SK-N-SH (cell line): ENCODE results near the gene PLD1. TPM values are rescaled to one million over a fixed set of nuclear protein-coding genes. Genes with fewer than 3 reads are reported as not detected.

Source experiments
- CTCF ChIA-PET: fragments of 300-600, 350-600 bp; formaldehyde crosslinking; extraction: SDS; loops from one replicate; lab custom pipeline; 2021; lab: Yijun Ruan, JAX
- POLR2A ChIA-PET: fragments of 350-600 bp; sonication (Branson Sonifier 250); formaldehyde crosslinking; extraction: SDS; loops from one replicate; lab custom pipeline; 2020; ENCODE audit warnings: antibody characterized with exemption, inconsistent platforms; lab: Yijun Ruan, JAX
- DNase-seq: peaks from one replicate; pipeline ENCODE4 v3.0.0; 2012
- H2AFZ ChIP-seq: fragments of 200-600 bp; sonication (generic); 2 replicates; pipeline ENCODE4 v1.8.1; 2016; ENCODE audit warnings: antibody characterized with exemption, mild to moderate bottlenecking, low read depth
- H3F3A ChIP-seq: fragments of 200-600 bp; sonication (generic); replicated peaks from 2 replicates; pipeline ENCODE3; 2016; ENCODE audit warnings: antibody characterized with exemption, mild to moderate bottlenecking; ENCODE audit not compliant: insufficient read depth
- H3K27ac ChIP-seq, 2 experiments: fragments of 200-500 bp in 1 of 2; fragments of 200-600 bp in 1 of 2; sonication (Bioruptor generic) in 1 of 2; sonication (generic), shearing (Covaris generic) in 1 of 2; 2 replicates each; pipeline versions ENCODE4 v1.5.1 to v1.6.1; 2014 to 2016; ENCODE audit warnings: low read depth in 2 of 2, inconsistent platforms in 1 of 2, low read length in 1 of 2, mild to moderate bottlenecking in 1 of 2, mixed read lengths in 1 of 2
- H3K27me3 ChIP-seq: fragments of 200-600 bp; sonication (generic), shearing (Covaris generic); 2 replicates; pipeline ENCODE4 v1.6.1; 2016; ENCODE audit warnings: mixed run types; ENCODE audit not compliant: insufficient read depth
- H3K36me3 ChIP-seq, 2 experiments: fragments of 200-500 bp in 1 of 2; fragments of 200-600 bp in 1 of 2; sonication (Bioruptor generic) in 1 of 2; sonication (generic) in 1 of 2; replicated peaks in 1 of 2; 2 replicates each; pipeline versions ENCODE3 to v1.5.1; 2014 to 2016; ENCODE audit warnings: low read length in 1 of 2, mild to moderate bottlenecking in 1 of 2; ENCODE audit not compliant: insufficient read depth in 2 of 2, control insufficient read depth in 1 of 2
- H3K4me1 ChIP-seq, 2 experiments: fragments of 200-500 bp in 1 of 2; fragments of 200-600 bp in 1 of 2; sonication (Bioruptor generic) in 1 of 2; sonication (generic), shearing (Covaris generic) in 1 of 2; 2 replicates each; pipeline versions ENCODE4 v1.5.1 to v1.6.1; 2014 to 2016; ENCODE audit warnings: low read depth in 1 of 2, low read length in 1 of 2, mixed run types in 1 of 2; ENCODE audit not compliant: insufficient read depth in 2 of 2, control insufficient read depth in 1 of 2
- H3K4me2 ChIP-seq: fragments of 200-600 bp; sonication (generic), shearing (Covaris generic); 2 replicates; pipeline ENCODE4 v1.6.1; 2017; ENCODE audit warnings: mixed run types
- H3K4me3 ChIP-seq, 2 experiments: fragments of 200-500 bp in 1 of 2; fragments of 200-600 bp in 1 of 2; sonication (Bioruptor generic) in 1 of 2; sonication (generic), shearing (Covaris generic) in 1 of 2; 2 replicates each; pipeline versions ENCODE4 v1.5.1 to v1.8.1; 2014 to 2016; ENCODE audit warnings: low read depth in 2 of 2, inconsistent platforms in 1 of 2, low read length in 1 of 2, mild to moderate bottlenecking in 1 of 2, mixed read lengths in 1 of 2, moderate library complexity in 1 of 2
- H3K79me2 ChIP-seq: fragments of 200-600 bp; sonication (generic); 2 replicates; pipeline ENCODE4 v1.8.1; 2017; ENCODE audit warnings: mild to moderate bottlenecking; ENCODE audit not compliant: insufficient read depth
- H3K9ac ChIP-seq: fragments of 200-600 bp; sonication (generic); 2 replicates; pipeline ENCODE4 v1.6.1; 2017; ENCODE audit warnings: mixed run types
- H3K9me2 ChIP-seq: fragments of 200-600 bp; sonication (generic); 2 replicates; pipeline ENCODE4 v1.6.1; 2017; ENCODE audit warnings: mixed run types
- H3K9me3 ChIP-seq: fragments of 200-600 bp; sonication (generic); 2 replicates; pipeline ENCODE4 v1.6.1; 2017; ENCODE audit warnings: mixed run types, mild to moderate bottlenecking, moderate library complexity
- H4K20me1 ChIP-seq: fragments of 200-600 bp; sonication (generic); 2 replicates; pipeline ENCODE4 v1.6.1; 2017; ENCODE audit warnings: mild to moderate bottlenecking, mixed run types; ENCODE audit not compliant: insufficient read depth
- CHD2 ChIP-seq: fragments of 150-350 bp; IDR thresholded peaks from 2 replicates; pipeline ENCODE4 v1.6.1; 2018; ENCODE audit warnings: low read length; ENCODE audit not compliant: partially characterized antibody
- EP300 ChIP-seq, 2 experiments: IDR thresholded peaks; 2 replicates each; pipeline versions ENCODE4 v1.4.0 to v1.6.1; 2012; ENCODE audit warnings: borderline replicate concordance in 1 of 2, low read depth in 1 of 2, low read length in 1 of 2
- GABPA ChIP-seq: IDR thresholded peaks from 2 replicates; pipeline ENCODE4 v1.4.0; 2012; ENCODE audit warnings: low read depth, mild to moderate bottlenecking
- MXI1 ChIP-seq: IDR thresholded peaks from 2 replicates; pipeline ENCODE4 v1.6.1; 2012; ENCODE audit warnings: mild to moderate bottlenecking, low read depth, low read length, improper control_type of control experiment
- NRF1 ChIP-seq: IDR thresholded peaks from 2 replicates; pipeline ENCODE4 v1.6.1; 2012; ENCODE audit warnings: low read depth, mild to moderate bottlenecking, low read length
- POLR2AphosphoS5 ChIP-seq: IDR thresholded peaks from 2 replicates; pipeline ENCODE4 v1.6.1; 2012; ENCODE audit warnings: low read depth, low read length
- RCOR1 ChIP-seq: fragments of 150-350 bp; IDR thresholded peaks from 2 replicates; pipeline ENCODE4 v1.6.1; 2017; ENCODE audit warnings: antibody characterized with exemption, low read length
- RXRA ChIP-seq: IDR thresholded peaks from 2 replicates; pipeline ENCODE4 v1.4.0; 2012; ENCODE audit warnings: low read depth, mild to moderate bottlenecking, borderline replicate concordance
- TAF1 ChIP-seq: IDR thresholded peaks from 2 replicates; pipeline ENCODE4 v1.6.1; 2012; ENCODE audit warnings: low read depth, mild to moderate bottlenecking, low read length, moderate library complexity, borderline replicate concordance
- WGBS: methylation state at CpG from one replicate; pipeline ENCODE4 v1.1.6; 2017; ENCODE audit warnings: low lambda C conversion rate; 5-methylcytosine and 5-hydroxymethylcytosine counted together
- polyA plus RNA-seq, 3 experiments: library from polyadenylated mRNA; depleted of rRNA; stranded (reverse); fragments of >200 nt; gene quantifications; 2 replicates each; pipeline ENCODE4 v1.2.3, GENCODE V29; 2012
- TF ChIP-seq, protein P1 (sequence below): IDR thresholded peaks from 2 replicates; pipeline ENCODE4 v1.6.1; 2012; ENCODE audit warnings: mild to moderate bottlenecking, low read depth, low read length, moderate library complexity
- TF ChIP-seq, protein P2 (sequence below): IDR thresholded peaks from 2 replicates; pipeline ENCODE4 v1.4.0; 2012; ENCODE audit warnings: low read depth
- TF ChIP-seq, protein P3 (sequence below): fragments of 150-350 bp; IDR thresholded peaks from 2 replicates; pipeline ENCODE4 v1.6.1; 2016; ENCODE audit warnings: mild to moderate bottlenecking, low read depth, low read length
- TF ChIP-seq, protein P4 (sequence below): fragments of 150-350 bp; IDR thresholded peaks from 2 replicates; pipeline ENCODE4 v1.6.1; 2017; ENCODE audit warnings: antibody characterized with exemption, low read length, low read depth, borderline replicate concordance

The PLD1 gene
- polyA plus RNA-seq, 1 of the 3 experiments (the other 2 are of a cell fraction), result 6.2 TPM

DNA sequence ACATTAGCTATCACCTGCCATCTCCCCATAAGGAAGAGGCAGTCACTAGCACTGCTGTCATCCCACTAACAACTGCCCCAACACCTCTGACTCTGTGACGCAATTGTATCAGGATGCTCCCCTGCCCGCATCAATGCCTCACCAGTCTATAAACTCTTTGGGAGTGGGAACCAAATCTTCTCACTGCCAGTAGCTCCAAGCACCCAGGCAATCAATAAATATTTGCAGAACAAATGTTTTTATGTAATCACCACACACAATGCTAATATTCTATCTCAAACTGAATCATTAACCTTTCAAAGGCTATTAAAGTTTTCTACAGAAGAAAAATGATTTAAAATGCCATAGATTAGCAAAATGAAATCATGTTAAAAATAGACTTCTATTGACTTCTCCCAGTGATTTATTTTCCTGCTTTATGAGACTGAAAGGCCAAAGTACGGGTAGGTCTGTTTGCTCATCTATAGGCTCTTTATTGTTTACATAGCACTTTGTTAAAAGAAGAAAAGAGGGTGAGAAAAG, 131.3 kb downstream of the PLD1 start:
- CTCF ChIA-PET, result no interaction called here

More for the DNA sequence above, 131.3 kb downstream of the PLD1 start:
- Histone ChIP-seq H3K27ac (no peak overlapping the region), H3K4me1 (no peaks in the 10 kb centered on the region), H3K9ac (no peak overlapping the region), H3K4me2 (no peak overlapping the region), H4K20me1 (no peaks in the 10 kb centered on the region), H3K4me3 (no peak overlapping the region), H2AFZ (no peak overlapping the region), H3K9me3 (no peaks in the 10 kb centered on the region), H3K36me3 (no peaks in the 10 kb centered on the region), H3K79me2 (no peaks in the 10 kb centered on the region), H3F3A (no peaks in the 10 kb centered on the region), H3K27me3 (no peaks in the 10 kb centered on the region), H3K9me2 (no peaks in the 10 kb centered on the region)
- TF ChIP-seq, protein P1, sequence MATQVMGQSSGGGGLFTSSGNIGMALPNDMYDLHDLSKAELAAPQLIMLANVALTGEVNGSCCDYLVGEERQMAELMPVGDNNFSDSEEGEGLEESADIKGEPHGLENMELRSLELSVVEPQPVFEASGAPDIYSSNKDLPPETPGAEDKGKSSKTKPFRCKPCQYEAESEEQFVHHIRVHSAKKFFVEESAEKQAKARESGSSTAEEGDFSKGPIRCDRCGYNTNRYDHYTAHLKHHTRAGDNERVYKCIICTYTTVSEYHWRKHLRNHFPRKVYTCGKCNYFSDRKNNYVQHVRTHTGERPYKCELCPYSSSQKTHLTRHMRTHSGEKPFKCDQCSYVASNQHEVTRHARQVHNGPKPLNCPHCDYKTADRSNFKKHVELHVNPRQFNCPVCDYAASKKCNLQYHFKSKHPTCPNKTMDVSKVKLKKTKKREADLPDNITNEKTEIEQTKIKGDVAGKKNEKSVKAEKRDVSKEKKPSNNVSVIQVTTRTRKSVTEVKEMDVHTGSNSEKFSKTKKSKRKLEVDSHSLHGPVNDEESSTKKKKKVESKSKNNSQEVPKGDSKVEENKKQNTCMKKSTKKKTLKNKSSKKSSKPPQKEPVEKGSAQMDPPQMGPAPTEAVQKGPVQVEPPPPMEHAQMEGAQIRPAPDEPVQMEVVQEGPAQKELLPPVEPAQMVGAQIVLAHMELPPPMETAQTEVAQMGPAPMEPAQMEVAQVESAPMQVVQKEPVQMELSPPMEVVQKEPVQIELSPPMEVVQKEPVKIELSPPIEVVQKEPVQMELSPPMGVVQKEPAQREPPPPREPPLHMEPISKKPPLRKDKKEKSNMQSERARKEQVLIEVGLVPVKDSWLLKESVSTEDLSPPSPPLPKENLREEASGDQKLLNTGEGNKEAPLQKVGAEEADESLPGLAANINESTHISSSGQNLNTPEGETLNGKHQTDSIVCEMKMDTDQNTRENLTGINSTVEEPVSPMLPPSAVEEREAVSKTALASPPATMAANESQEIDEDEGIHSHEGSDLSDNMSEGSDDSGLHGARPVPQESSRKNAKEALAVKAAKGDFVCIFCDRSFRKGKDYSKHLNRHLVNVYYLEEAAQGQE, result no peak
- no peak for TF ChIP-seq RXRA
- TF ChIP-seq MXI1, result no peak
- TF ChIP-seq NRF1, result no peak
- TF ChIP-seq POLR2AphosphoS5, result no peak
- TF ChIP-seq, protein P2, sequence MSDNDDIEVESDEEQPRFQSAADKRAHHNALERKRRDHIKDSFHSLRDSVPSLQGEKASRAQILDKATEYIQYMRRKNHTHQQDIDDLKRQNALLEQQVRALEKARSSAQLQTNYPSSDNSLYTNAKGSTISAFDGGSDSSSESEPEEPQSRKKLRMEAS, result no peak
- TF ChIP-seq GABPA, result no peak
- TF ChIP-seq, protein P3, sequence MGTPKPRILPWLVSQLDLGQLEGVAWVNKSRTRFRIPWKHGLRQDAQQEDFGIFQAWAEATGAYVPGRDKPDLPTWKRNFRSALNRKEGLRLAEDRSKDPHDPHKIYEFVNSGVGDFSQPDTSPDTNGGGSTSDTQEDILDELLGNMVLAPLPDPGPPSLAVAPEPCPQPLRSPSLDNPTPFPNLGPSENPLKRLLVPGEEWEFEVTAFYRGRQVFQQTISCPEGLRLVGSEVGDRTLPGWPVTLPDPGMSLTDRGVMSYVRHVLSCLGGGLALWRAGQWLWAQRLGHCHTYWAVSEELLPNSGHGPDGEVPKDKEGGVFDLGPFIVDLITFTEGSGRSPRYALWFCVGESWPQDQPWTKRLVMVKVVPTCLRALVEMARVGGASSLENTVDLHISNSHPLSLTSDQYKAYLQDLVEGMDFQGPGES, result no peak
- TF ChIP-seq TAF1, result no peak
- TF ChIP-seq, protein P4, sequence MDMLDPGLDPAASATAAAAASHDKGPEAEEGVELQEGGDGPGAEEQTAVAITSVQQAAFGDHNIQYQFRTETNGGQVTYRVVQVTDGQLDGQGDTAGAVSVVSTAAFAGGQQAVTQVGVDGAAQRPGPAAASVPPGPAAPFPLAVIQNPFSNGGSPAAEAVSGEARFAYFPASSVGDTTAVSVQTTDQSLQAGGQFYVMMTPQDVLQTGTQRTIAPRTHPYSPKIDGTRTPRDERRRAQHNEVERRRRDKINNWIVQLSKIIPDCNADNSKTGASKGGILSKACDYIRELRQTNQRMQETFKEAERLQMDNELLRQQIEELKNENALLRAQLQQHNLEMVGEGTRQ, result no peak
- TF ChIP-seq EP300 (IDR thresholded peaks at IDR 0.05; ENCODE audit: borderline replicate concordance in 1 of 2, low read depth in 1 of 2, low read length in 1 of 2), result no peak
- no peak for TF ChIP-seq RCOR1
- TF ChIP-seq CHD2, result no peak
- POLR2A ChIA-PET, result no interaction called here
- DNase-seq, result no peak
- 88% methylated on average over 3 of the region's 3 CpGs for WGBS
